ENCODE measurements around the gene ITPKA. TPM values are rescaled to one million over a fixed set of nuclear protein-coding genes. Genes with fewer than 3 reads are reported as not detected.
A peak's percentile ranks its signal among the peaks of the same experiment; 100 is the strongest.

The ITPKA gene
- total RNA-seq, 4 donors from 2014 or later = 0.83 to 1.5 TPM; not detected in 2

- no peak for DNase-seq
- TF ChIP-seq POLR2A (IDR thresholded peaks at IDR 0.05) = no peak
- no peak for TF ChIP-seq CTCF (IDR thresholded peaks at IDR 0.05)
- H3K27ac ChIP-seq = no peak overlapping the region
- H3K4me1 ChIP-seq = peaks cover 26 to 29% of the 10 kb centered on the region in 2 donors
- H3K36me3 ChIP-seq = no peaks in the 10 kb centered on the region
- H3K27me3 ChIP-seq = peaks cover 4% of the 10 kb centered on the region
- intact Hi-C loops (cut with DNase I) = no loop called here
- H3K4me3 ChIP-seq (replicated peaks in 1 of 3) = no peak overlapping the region
- H3K9me3 ChIP-seq = no peaks in the 10 kb centered on the region
- 43 to 64% methylated on average over 10 to 18 of the region's 59 CpGs for WGBS, 2 donors
These were observed 2.3 kb downstream of the ITPKA start for GRCh38 chr15:41495736-41496599.

GRCh38 chr15:41498657-41499056 is 5.0 kb downstream of the ITPKA start:
- DNase-seq = no peak
- WGBS, 2 donors = 95 to 100% methylated on average over 2 of the region's 2 CpGs
- no peaks in the 10 kb centered on the region for H3K36me3 ChIP-seq
- no peak for TF ChIP-seq POLR2A (IDR thresholded peaks at IDR 0.05)
- TF ChIP-seq CTCF (IDR thresholded peaks at IDR 0.05) = no peak
- no peaks in the 10 kb centered on the region for H3K9me3 ChIP-seq
- intact Hi-C loops (cut with DNase I) = no loop called here
- H3K27me3 ChIP-seq = no peaks in the 10 kb centered on the region
- peaks cover 32 to 42% of the 10 kb centered on the region in 2 donors for H3K4me1 ChIP-seq
- H3K4me3 ChIP-seq (replicated peaks in 1 of 3) = no peak overlapping the region
- no peak overlapping the region for H3K27ac ChIP-seq

- Histone ChIP-seq H3K27me3 (no peaks in the 10 kb centered on the region), H3K9me3 (no peaks in the 10 kb centered on the region), H3K27ac (no peak overlapping the region), H3K36me3 (no peaks in the 10 kb centered on the region), H3K4me1 (peaks cover 30 to 38% of the 10 kb centered on the region in 2 donors), H3K4me3 (replicated peaks in 1 of 3) (no peak overlapping the region)
- DNase-seq = no peak
- WGBS, 2 donors = 89 to 93% methylated on average over 6 of the region's 6 CpGs
- intact Hi-C loops (cut with DNase I) = no loop called here
- TF ChIP-seq CTCF (IDR thresholded peaks at IDR 0.05) = no peak
- no peak for TF ChIP-seq POLR2A (IDR thresholded peaks at IDR 0.05)
These were observed 5.6 kb downstream of the ITPKA start for GRCh38 chr15:41499109-41499851.

GRCh38 chr15:41501191-41501917 is 7.7 kb downstream of the ITPKA start:
- Histone ChIP-seq H3K27me3 (no peaks in the 10 kb centered on the region), H3K4me1 (peaks cover 17 to 23% of the 10 kb centered on the region in 2 donors), H3K9me3 (no peaks in the 10 kb centered on the region), H3K36me3 (no peaks in the 10 kb centered on the region), H3K4me3 (replicated peaks in 1 of 3) (peak overlapping the region in 1 of 3 donors; percentile 18), H3K27ac (no peak overlapping the region)
- peak; percentile 57 to 68 for DNase-seq
- intact Hi-C loops (cut with DNase I) = no loop called here
- WGBS, 2 donors = 3 to 15% methylated on average over 20 to 22 of the region's 56 CpGs
- no peak for TF ChIP-seq POLR2A (IDR thresholded peaks at IDR 0.05)
- no peak for TF ChIP-seq CTCF (IDR thresholded peaks at IDR 0.05)

Data from thyroid gland (tissue), 4 donors.